ENCODE data around the gene AQP10. TPM values are rescaled to one million over a fixed set of nuclear protein-coding genes. Genes with fewer than 3 reads are reported as not detected.
A peak's percentile ranks its signal among the peaks of the same experiment; 100 is the strongest.

Gene AQP10
- total and polyA plus RNA-seq, 10 of the 15 experiments (the other 5 are each of a cell fraction or from before 2014, with no cell fraction given): not detected

GRCh38 chr1:154324241-154324640 is 3.3 kb downstream of the AQP10 start:
- Histone ChIP-seq H3K79me2 (ENCODE audit: control insufficient read depth, insufficient read depth, low read length) (peaks cover 4% of the 10 kb centered on the region), H3K4me1 (ENCODE audit: control insufficient read depth, insufficient read depth, low read length) (peaks cover 23% of the 10 kb centered on the region), H3K9ac (ENCODE audit: control insufficient read depth, insufficient read depth, low read length) (no peak overlapping the region), H2AFZ (ENCODE audit: control insufficient read depth, low read depth, low read length) (no peak overlapping the region; the same call in none of the 2 replicates), H3K36me3 (ENCODE audit: control insufficient read depth in 2 of 2, insufficient read depth in 2 of 2, low read length in 1 of 2) (no peaks in the 10 kb centered on the region), H3K4me3 (no peak overlapping the region; the same call in 1 of the 2 replicates), H3K4me2 (ENCODE audit: control insufficient read depth, insufficient read depth) (peak overlapping the region; percentile 88), H4K20me1 (ENCODE audit: control insufficient read depth, insufficient read depth) (no peaks in the 10 kb centered on the region), H3K27ac (ENCODE audit: control insufficient read depth, insufficient read depth) (no peak overlapping the region), H3K27me3 (replicated peaks in 1 of 2; ENCODE audit: control insufficient read depth in 2 of 2, insufficient read depth in 2 of 2, low read length in 1 of 2) (no peaks in the 10 kb centered on the region), H3K9me3 (replicated peaks; ENCODE audit: control insufficient read depth, insufficient read depth, low read length) (no peaks in the 10 kb centered on the region)
- intact Hi-C loops (cut with micrococcal nuclease; ENCODE audit: unreplicated experiment) (no loop called here), in situ Hi-C loops (cut with MboI) (no loop called here)
- BruUV-seq (replicated peaks): no TSS peak
- DNase-seq (ENCODE audit: low read depth, low spot score) (no peak), ATAC-seq (no peak), FAIRE-seq (no peak)
- RAD21 ChIA-PET (ENCODE audit: unreplicated experiment): interaction anchor here (1.0 to 3.8 kb wide), 2 partner anchors 10 to 74 kb away, joined by 3 to 43 read pairs; no protein-coding TSS in a partner anchor
- 77% methylated on average over 2 of the region's 2 CpGs for WGBS (ENCODE audit: insufficient coverage, insufficient replicate concordance, low lambda C conversion rate, missing lambda C conversion rate)
- POLR2A ChIA-PET: interaction anchor here (1.4 kb wide), 1 partner anchor 11 kb away, joined by 5 read pairs; no protein-coding TSS in a partner anchor
- SMC1A ChIA-PET (ENCODE audit: uncharacterized antibody, unreplicated experiment): interaction anchor here (0.8 to 4.2 kb wide), 3 partner anchors 10 to 141 kb away, joined by 3 to 39 read pairs (median 4); no protein-coding TSS in a partner anchor
- CTCF ChIA-PET: interaction anchor here (0.5 to 6.7 kb wide), 12 partner anchors 9 to 594 kb away, joined by 3 to 104 read pairs (median 4); no protein-coding TSS in a partner anchor
- TF ChIP-seq SUPT20H (IDR thresholded peaks at IDR 0.05; ENCODE audit: borderline replicate concordance, control insufficient read depth, low read depth, low read length): no peak
- no peak for TF ChIP-seq BHLHE40 (IDR thresholded peaks at IDR 0.05; ENCODE audit: borderline replicate concordance in 1 of 2, low read depth in 2 of 2, low read length in 1 of 2)
- no peak for TF ChIP-seq ZNF207 (IDR thresholded peaks at IDR 0.05; ENCODE audit: borderline replicate concordance)
- TF ChIP-seq FOXK2 (IDR thresholded peaks at IDR 0.05): no peak

Data from GM12878 (cell line).